Gastroesophageal sphincter (tissue), 4 donors: ENCODE results near the gene TMEM108. TPM values are rescaled to one million over a fixed set of nuclear protein-coding genes. Genes with fewer than 3 reads are reported as not detected.

ENCODE experiments used
- ATAC-seq: fragments of 150-250 bp; one replicate; pipeline ENCODE4 v1.9.1; 2016; ENCODE audit warnings: mild to moderate bottlenecking, moderate library complexity
- H3K27ac ChIP-seq, 4 donors: fragments of 200-600 bp; sonication (generic) in 3 of 4; 1 replicate in 3 of 4; 2 replicates in 1 of 4; pipeline ENCODE4 v1.5.1; 2016 to 2019
- H3K27me3 ChIP-seq: fragments of 200-600 bp; sonication (generic); one replicate; pipeline ENCODE4 v1.5.1; 2019
- H3K36me3 ChIP-seq, 2 donors: fragments of 200-600 bp; sonication (generic); one replicate each; pipeline ENCODE4 v1.5.1; 2019; ENCODE audit warnings: control low read depth in 1 of 2
- H3K4me1 ChIP-seq, 3 donors: fragments of 200-600 bp; sonication (generic); 1 replicate in 2 of 3; 2 replicates in 1 of 3; pipeline ENCODE4 v1.5.1; 2016 to 2019; ENCODE audit warnings: control low read depth in 2 of 3
- H3K4me3 ChIP-seq, 2 donors: fragments of 200-600 bp; sonication (generic); one replicate each; pipeline ENCODE4 v1.5.1; 2019; ENCODE audit warnings: mild to moderate bottlenecking in 1 of 2, moderate library complexity in 1 of 2
- H3K9me3 ChIP-seq, 3 donors: fragments of 200-600 bp; sonication (generic); one replicate each; pipeline ENCODE4 v1.5.1; 2017 to 2019; ENCODE audit warnings: control low read depth in 2 of 3
- EP300 ChIP-seq: sonication (generic); formaldehyde crosslinking; IDR thresholded peaks from one replicate; pipeline ENCODE4 v1.6.1; 2017; ENCODE audit warnings: antibody characterized with exemption, mild to moderate bottlenecking
- POLR2A ChIP-seq, 2 donors: fragments of 450-650 bp; IDR thresholded peaks; one replicate each; pipeline ENCODE4 v1.6.1; 2017; ENCODE audit warnings: antibody characterized with exemption in 2 of 2, mild to moderate bottlenecking in 2 of 2, moderate library complexity in 1 of 2
- POLR2AphosphoS5 ChIP-seq: sonication (generic); formaldehyde crosslinking; IDR thresholded peaks from one replicate; pipeline ENCODE4 v1.6.1; 2017; ENCODE audit warnings: antibody characterized with exemption
- WGBS, 2 donors: methylation state at CpG; one replicate each; pipeline ENCODE4 v1.1.5; 2018; ENCODE audit warnings: low coverage in 1 of 2; 5-methylcytosine and 5-hydroxymethylcytosine counted together
- total RNA-seq, 4 donors: library from RNA; depleted of rRNA; stranded (reverse); fragments of >200 nt; gene quantifications; one replicate each; pipeline ENCODE4 v1.1.0, GENCODE V29; 2016
- TF ChIP-seq, protein P1 (sequence below), 4 experiments: fragments of 200-600 bp in 2 of 4; fragments of 450-650 bp in 2 of 4; sonication (generic) in 1 of 4; IDR thresholded peaks; one replicate each; pipeline ENCODE4 v1.5.1; 2017 to 2019; ENCODE audit warnings: antibody characterized with exemption in 4 of 4, mild to moderate bottlenecking in 2 of 4, moderate library complexity in 2 of 4

TMEM108 gene
- total RNA-seq, 4 donors from 2014 or later, result 2.7 to 7.3 (median 4.1) TPM

DNA sequence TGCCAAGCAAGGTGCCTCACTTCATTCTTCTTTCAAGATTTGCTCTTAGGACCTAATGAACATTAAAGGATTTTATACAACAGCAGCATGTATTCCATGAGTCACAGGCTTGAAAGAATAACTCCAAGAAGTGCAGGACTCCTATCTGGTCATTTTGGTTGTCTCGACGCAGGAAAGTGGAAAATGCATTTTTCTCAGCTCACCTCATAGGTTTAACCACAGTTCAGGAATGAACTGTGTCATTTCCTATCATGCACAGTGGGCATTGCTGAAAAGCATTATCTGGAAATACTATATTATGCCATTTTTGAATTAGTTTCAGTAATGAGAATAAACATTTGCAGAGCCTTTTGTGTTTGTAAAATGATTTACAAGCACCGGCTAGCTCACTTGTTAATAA lies 263.0 kb downstream of the TMEM108 start:
- Histone ChIP-seq H3K36me3 (no peaks in the 10 kb centered on the region), H3K27ac (no peak overlapping the region), H3K4me1 (peaks cover 0 to 7% (median 2%) of the 10 kb centered on the region in 3 donors), H3K9me3 (no peaks in the 10 kb centered on the region), H3K4me3 (no peak overlapping the region), H3K27me3 (no peaks in the 10 kb centered on the region)
- 36 to 44% methylated on average over 3 of the region's 3 CpGs for WGBS, 2 donors
- TF ChIP-seq EP300 (no peak), POLR2AphosphoS5 (no peak), POLR2A (IDR thresholded peaks at IDR 0.05) (no peak)
- TF ChIP-seq, protein P1, sequence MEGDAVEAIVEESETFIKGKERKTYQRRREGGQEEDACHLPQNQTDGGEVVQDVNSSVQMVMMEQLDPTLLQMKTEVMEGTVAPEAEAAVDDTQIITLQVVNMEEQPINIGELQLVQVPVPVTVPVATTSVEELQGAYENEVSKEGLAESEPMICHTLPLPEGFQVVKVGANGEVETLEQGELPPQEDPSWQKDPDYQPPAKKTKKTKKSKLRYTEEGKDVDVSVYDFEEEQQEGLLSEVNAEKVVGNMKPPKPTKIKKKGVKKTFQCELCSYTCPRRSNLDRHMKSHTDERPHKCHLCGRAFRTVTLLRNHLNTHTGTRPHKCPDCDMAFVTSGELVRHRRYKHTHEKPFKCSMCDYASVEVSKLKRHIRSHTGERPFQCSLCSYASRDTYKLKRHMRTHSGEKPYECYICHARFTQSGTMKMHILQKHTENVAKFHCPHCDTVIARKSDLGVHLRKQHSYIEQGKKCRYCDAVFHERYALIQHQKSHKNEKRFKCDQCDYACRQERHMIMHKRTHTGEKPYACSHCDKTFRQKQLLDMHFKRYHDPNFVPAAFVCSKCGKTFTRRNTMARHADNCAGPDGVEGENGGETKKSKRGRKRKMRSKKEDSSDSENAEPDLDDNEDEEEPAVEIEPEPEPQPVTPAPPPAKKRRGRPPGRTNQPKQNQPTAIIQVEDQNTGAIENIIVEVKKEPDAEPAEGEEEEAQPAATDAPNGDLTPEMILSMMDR (IDR thresholded peaks at IDR 0.05), result no peak
- ATAC-seq, result no peak

DNA sequence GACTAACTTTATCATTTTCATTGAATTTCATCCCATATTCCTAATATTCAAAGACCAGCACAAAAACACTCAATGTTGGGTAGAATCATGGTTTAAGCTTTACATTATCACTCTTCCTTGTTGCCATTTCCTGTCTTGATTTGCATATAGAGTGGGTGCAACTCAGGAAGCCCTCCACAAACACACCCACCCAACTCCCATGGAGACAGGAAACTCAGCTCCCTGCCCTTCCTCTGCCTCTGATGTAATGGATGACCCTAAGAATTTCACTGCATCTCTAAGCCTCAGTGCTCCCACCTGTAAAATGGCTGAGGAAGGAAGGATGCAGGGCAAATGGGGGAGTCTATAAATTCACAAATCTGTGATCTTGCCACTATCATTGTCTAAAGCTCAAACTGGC lies 263.5 kb downstream of the TMEM108 start:
- ATAC-seq, result no peak
- Histone ChIP-seq H3K9me3 (no peaks in the 10 kb centered on the region), H3K4me3 (no peak overlapping the region), H3K36me3 (no peaks in the 10 kb centered on the region), H3K27ac (no peak overlapping the region), H3K4me1 (peaks cover 0 to 1% (median 0%) of the 10 kb centered on the region in 3 donors), H3K27me3 (no peaks in the 10 kb centered on the region)
- TF ChIP-seq EP300, result no peak
- TF ChIP-seq POLR2A (IDR thresholded peaks at IDR 0.05), result no peak
- TF ChIP-seq, protein P1 (IDR thresholded peaks at IDR 0.05), result no peak
- TF ChIP-seq POLR2AphosphoS5, result no peak

DNA sequence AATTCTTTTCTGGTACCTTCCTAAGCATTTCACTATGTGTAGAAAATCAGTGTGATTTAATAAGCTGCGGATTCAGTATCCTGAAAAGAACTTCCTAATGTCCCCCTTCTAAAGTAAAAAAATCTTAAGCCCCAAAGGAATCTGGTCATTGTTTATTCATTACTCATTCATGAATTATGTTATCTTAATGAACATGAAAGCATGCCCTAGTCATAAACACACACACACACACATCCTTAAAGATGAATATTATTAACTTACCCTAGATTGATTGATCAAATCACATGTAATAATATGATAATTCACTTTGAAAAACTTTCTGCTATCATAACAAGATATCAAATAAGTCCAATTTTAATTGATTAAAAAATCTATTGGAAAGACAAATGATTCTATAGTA lies 265.2 kb downstream of the TMEM108 start:
- no peak overlapping the region for H3K27ac ChIP-seq
- no peak overlapping the region for H3K4me3 ChIP-seq
- no peaks in the 10 kb centered on the region for H3K4me1 ChIP-seq
- H3K9me3 ChIP-seq, result no peaks in the 10 kb centered on the region
- H3K36me3 ChIP-seq, result no peaks in the 10 kb centered on the region
- ATAC-seq, result no peak
- 69 to 94% methylated on average over 1 of the region's 1 CpG for WGBS, 2 donors
- TF ChIP-seq POLR2AphosphoS5 (no peak), EP300 (no peak), POLR2A (IDR thresholded peaks at IDR 0.05) (no peak)
- TF ChIP-seq, protein P1 (IDR thresholded peaks at IDR 0.05), result no peak
- H3K27me3 ChIP-seq, result no peaks in the 10 kb centered on the region

DNA sequence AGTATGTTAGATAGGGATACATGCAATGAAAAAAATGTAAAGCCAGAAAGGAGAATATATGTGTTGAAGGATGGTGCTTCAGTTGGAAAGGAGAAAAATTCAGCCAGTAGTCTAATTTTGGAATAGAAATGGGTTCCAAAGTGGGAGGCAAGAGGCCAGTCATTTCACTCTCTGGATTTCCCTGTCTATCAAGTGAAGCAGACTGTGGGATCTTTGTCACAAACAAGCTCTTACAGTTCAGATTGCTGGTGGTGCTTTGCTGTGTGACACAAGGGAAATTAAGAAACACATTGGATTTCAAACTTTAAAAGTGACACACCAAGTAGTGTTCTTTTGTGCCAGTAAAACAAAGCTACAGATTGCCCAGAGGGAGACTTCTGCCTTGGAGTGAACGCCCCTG lies 279.7 kb downstream of the TMEM108 start:
- H3K4me3 ChIP-seq, result no peak overlapping the region
- no peaks in the 10 kb centered on the region for H3K36me3 ChIP-seq
- no peaks in the 10 kb centered on the region for H3K27me3 ChIP-seq
- ATAC-seq, result no peak
- no peaks in the 10 kb centered on the region for H3K4me1 ChIP-seq
- TF ChIP-seq, protein P1 (IDR thresholded peaks at IDR 0.05), result no peak
- TF ChIP-seq POLR2A (IDR thresholded peaks at IDR 0.05), result no peak
- no peak for TF ChIP-seq POLR2AphosphoS5
- TF ChIP-seq EP300, result no peak
- H3K9me3 ChIP-seq, result peaks cover 0 to 8% (median 0%) of the 10 kb centered on the region in 3 donors
- H3K27ac ChIP-seq, result no peak overlapping the region
- 58% methylated on average over 1 of the region's 1 CpG; no CpG with 5 or more reads in 1 of the 2 donors for WGBS, 2 donors

DNA sequence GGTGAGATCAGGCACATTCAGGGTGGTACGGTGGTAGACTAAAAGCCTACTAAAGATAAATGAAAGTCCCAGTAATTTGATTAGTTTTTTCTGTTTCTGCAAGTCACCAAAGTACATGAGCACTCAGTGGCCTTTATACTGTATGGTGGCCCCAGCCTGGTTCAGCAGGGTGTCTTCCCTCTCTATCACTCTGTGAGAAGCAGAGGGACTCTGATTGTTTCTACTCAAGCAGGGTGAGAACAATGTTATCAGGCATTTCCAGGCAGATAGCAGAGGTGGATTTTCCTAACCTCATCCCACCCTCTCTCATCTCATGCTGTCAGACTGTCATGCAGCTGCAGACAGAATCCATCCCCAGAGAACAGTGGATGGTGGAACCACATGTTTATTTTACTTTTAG lies 290.2 kb downstream of the TMEM108 start:
- Histone ChIP-seq H3K27ac (no peak overlapping the region), H3K27me3 (no peaks in the 10 kb centered on the region), H3K36me3 (no peaks in the 10 kb centered on the region), H3K4me1 (no peaks in the 10 kb centered on the region), H3K4me3 (no peak overlapping the region), H3K9me3 (peaks cover 0 to 4% (median 0%) of the 10 kb centered on the region in 3 donors)
- no peak for ATAC-seq
- TF ChIP-seq EP300 (no peak), POLR2A (IDR thresholded peaks at IDR 0.05) (no peak), POLR2AphosphoS5 (no peak)
- TF ChIP-seq, protein P1 (IDR thresholded peaks at IDR 0.05), result no peak
- WGBS, 2 donors, result 50 to 60% methylated on average over 1 of the region's 1 CpG
